K562 (cell line): Measurements from ENCODE around the gene SAP25. TPM values are rescaled to one million over a fixed set of nuclear protein-coding genes. Genes with fewer than 3 reads are reported as not detected.
A peak's percentile ranks its signal among the peaks of the same experiment; 100 is the strongest.

Experiments used
- HBP1 ChIP-seq: fragments of 450-650 bp; formaldehyde crosslinking; IDR thresholded peaks from 2 replicates; pipeline ENCODE4 v1.4.0; 2022; ENCODE audit warnings: missing genetic modification characterization
- HMBOX1 ChIP-seq: sonication (generic); IDR thresholded peaks from 2 replicates; pipeline ENCODE4 v1.6.1; 2016
- ILF3 ChIP-seq: fragments of 450-650 bp; IDR thresholded peaks from 2 replicates; pipeline ENCODE4 v1.6.1; 2018; ENCODE audit warnings: antibody characterized with exemption, mild to moderate bottlenecking, moderate library complexity, borderline replicate concordance
- MCM7 ChIP-seq, 2 experiments: fragments of 450-650 bp; IDR thresholded peaks; 2 replicates each; pipeline ENCODE4 v1.6.1; 2016 to 2018
- MIER1 ChIP-seq: fragments of 450-650 bp; IDR thresholded peaks from 2 replicates; pipeline ENCODE4 v1.6.1; 2016; ENCODE audit warnings: antibody characterized with exemption, mild to moderate bottlenecking, low read depth
- PHF8 ChIP-seq: fragments of 200-600 bp; sonication (generic); IDR thresholded peaks from 2 replicates; pipeline ENCODE4 v1.6.1; 2012; ENCODE audit warnings: mixed run types, mild to moderate bottlenecking, inconsistent platforms, low read length, moderate library complexity, borderline replicate concordance
- RHOXF2B ChIP-seq: fragments of 250-450 bp; sonication (Bioruptor Pico); conservative IDR thresholded peaks from 2 replicates; pipeline ENCODE4 v1.5.1; 2021
- THRAP3 ChIP-seq: fragments of 450-650 bp; IDR thresholded peaks from 2 replicates; pipeline ENCODE4 v1.6.1; 2016; ENCODE audit warnings: mild to moderate bottlenecking, inconsistent platforms, borderline replicate concordance
- polyA plus RNA-seq, 8 experiments: library from polyadenylated mRNA; depleted of rRNA in 4 of 8; stranded (reverse) in 5 of 8; unstranded in 3 of 8; fragments of >200 nt; fragmentation: Nextera tagmentation in 2 of 8; fragmentation: Illumina TruSeq in 1 of 8; extraction: Ambion mirVana in 2 of 8; extraction: Trizol in 1 of 8; gene quantifications; 2 replicates each; pipeline versions ENCODE4 v1.2.1 to v1.2.3, GENCODE V29; 2011 to 2014; ENCODE audit warnings: inconsistent platforms in 1 of 8, missing spikeins in 1 of 8
- total RNA-seq, 7 experiments: library from RNA; depleted of rRNA in 6 of 7; stranded (reverse); fragments of >200 nt in 6 of 7; fragmentation: Illumina TruSeq in 2 of 7; extraction: Trizol in 2 of 7; gene quantifications; 2 replicates each; pipeline versions ENCODE4 v1.2.1 to v1.2.3, GENCODE V29; 2011 to 2021; ENCODE audit warnings: low replicate concordance in 1 of 7
- TF ChIP-seq, protein P1 (sequence below): fragments of 450-650 bp; IDR thresholded peaks from 2 replicates; pipeline ENCODE4 v1.6.1; 2018; ENCODE audit not compliant: partially characterized antibody
- TF ChIP-seq, protein P2 (sequence below): fragments of 450-650 bp; IDR thresholded peaks from 2 replicates; pipeline ENCODE4 v1.6.1; 2016; ENCODE audit warnings: low read depth
- TF ChIP-seq, protein P3 (sequence below): IDR thresholded peaks from 3 replicates; pipeline ENCODE4 v1.6.1; 2011; ENCODE audit warnings: borderline replicate concordance, mild to moderate bottlenecking; ENCODE audit not compliant: insufficient read length, insufficient read depth

Gene SAP25
- total and polyA plus RNA-seq, 9 of the 15 experiments (the other 6 are each of a cell fraction or from before 2014, with no cell fraction given) = 0.13 to 5.3 (median 0.78) TPM; not detected in 1

- TF ChIP-seq, protein P1, sequence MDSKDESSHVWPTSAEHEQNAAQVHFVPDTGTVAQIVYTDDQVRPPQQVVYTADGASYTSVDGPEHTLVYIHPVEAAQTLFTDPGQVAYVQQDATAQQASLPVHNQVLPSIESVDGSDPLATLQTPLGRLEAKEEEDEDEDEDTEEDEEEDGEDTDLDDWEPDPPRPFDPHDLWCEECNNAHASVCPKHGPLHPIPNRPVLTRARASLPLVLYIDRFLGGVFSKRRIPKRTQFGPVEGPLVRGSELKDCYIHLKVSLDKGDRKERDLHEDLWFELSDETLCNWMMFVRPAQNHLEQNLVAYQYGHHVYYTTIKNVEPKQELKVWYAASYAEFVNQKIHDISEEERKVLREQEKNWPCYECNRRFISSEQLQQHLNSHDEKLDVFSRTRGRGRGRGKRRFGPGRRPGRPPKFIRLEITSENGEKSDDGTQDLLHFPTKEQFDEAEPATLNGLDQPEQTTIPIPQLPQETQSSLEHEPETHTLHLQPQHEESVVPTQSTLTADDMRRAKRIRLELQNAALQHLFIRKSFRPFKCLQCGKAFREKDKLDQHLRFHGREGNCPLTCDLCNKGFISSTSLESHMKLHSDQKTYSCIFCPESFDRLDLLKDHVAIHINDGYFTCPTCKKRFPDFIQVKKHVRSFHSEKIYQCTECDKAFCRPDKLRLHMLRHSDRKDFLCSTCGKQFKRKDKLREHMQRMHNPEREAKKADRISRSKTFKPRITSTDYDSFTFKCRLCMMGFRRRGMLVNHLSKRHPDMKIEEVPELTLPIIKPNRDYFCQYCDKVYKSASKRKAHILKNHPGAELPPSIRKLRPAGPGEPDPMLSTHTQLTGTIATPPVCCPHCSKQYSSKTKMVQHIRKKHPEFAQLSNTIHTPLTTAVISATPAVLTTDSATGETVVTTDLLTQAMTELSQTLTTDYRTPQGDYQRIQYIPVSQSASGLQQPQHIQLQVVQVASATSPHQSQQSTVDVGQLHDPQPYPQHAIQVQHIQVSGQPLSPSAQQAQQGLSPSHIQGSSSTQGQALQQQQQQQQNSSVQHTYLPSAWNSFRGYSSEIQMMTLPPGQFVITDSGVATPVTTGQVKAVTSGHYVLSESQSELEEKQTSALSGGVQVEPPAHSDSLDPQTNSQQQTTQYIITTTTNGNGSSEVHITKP = no peak
- TF ChIP-seq HMBOX1 = no peak
- peak; percentile 70; the same call in 1 of the 2 replicates for TF ChIP-seq HBP1 (CRISPR knock-in tag)
- TF ChIP-seq, protein P2, sequence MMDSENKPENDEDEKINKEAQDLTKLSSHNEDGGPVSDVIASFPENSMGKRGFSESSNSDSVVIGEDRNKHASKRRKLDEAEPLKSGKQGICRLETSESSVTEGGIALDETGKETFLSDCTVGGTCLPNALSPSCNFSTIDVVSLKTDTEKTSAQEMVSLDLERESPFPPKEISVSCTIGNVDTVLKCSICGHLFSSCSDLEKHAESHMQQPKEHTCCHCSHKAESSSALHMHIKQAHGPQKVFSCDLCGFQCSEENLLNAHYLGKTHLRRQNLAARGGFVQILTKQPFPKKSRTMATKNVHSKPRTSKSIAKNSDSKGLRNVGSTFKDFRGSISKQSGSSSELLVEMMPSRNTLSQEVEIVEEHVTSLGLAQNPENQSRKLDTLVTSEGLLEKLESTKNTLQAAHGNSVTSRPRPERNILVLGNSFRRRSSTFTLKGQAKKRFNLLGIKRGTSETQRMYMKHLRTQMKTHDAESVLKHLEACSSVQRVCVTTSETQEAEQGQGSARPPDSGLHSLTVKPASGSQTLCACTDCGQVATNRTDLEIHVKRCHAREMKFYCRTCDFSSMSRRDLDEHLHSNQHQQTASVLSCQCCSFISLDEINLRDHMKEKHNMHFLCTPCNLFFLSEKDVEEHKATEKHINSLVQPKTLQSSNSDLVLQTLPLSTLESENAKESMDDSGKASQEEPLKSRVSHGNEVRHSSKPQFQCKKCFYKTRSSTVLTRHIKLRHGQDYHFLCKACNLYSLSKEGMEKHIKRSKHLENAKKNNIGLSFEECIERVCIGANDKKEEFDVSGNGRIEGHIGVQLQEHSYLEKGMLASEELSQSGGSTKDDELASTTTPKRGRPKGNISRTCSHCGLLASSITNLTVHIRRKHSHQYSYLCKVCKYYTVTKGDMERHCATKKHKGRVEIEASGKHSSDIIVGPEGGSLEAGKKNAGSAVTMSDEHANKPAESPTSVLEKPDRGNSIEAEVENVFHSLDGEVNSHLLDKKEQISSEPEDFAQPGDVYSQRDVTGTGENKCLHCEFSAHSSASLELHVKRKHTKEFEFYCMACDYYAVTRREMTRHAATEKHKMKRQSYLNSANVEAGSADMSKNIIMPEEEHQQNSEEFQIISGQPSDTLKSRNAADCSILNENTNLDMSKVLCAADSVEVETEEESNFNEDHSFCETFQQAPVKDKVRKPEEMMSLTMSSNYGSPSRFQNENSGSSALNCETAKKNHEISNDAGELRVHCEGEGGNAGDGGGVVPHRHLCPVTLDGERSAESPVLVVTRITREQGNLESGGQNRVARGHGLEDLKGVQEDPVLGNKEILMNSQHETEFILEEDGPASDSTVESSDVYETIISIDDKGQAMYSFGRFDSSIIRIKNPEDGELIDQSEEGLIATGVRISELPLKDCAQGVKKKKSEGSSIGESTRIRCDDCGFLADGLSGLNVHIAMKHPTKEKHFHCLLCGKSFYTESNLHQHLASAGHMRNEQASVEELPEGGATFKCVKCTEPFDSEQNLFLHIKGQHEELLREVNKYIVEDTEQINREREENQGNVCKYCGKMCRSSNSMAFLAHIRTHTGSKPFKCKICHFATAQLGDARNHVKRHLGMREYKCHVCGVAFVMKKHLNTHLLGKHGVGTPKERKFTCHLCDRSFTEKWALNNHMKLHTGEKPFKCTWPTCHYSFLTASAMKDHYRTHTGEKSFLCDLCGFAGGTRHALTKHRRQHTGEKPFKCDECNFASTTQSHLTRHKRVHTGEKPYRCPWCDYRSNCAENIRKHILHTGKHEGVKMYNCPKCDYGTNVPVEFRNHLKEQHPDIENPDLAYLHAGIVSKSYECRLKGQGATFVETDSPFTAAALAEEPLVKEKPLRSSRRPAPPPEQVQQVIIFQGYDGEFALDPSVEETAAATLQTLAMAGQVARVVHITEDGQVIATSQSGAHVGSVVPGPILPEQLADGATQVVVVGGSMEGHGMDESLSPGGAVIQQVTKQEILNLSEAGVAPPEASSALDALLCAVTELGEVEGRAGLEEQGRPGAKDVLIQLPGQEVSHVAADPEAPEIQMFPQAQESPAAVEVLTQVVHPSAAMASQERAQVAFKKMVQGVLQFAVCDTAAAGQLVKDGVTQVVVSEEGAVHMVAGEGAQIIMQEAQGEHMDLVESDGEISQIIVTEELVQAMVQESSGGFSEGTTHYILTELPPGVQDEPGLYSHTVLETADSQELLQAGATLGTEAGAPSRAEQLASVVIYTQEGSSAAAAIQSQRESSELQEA = peak; percentile 100
- no peak; the same call in 1 of the 2 replicates for TF ChIP-seq ILF3
- TF ChIP-seq, protein P3, sequence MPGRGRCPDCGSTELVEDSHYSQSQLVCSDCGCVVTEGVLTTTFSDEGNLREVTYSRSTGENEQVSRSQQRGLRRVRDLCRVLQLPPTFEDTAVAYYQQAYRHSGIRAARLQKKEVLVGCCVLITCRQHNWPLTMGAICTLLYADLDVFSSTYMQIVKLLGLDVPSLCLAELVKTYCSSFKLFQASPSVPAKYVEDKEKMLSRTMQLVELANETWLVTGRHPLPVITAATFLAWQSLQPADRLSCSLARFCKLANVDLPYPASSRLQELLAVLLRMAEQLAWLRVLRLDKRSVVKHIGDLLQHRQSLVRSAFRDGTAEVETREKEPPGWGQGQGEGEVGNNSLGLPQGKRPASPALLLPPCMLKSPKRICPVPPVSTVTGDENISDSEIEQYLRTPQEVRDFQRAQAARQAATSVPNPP = no peak
- peak; percentile 98 for TF ChIP-seq PHF8
- TF ChIP-seq MCM7 (IDR thresholded peaks at IDR 0.05) = no peak
- no peak for TF ChIP-seq MIER1
- no peak for TF ChIP-seq THRAP3
- TF ChIP-seq RHOXF2B (CRISPR knock-in tag) = no peak
These were observed 12.0 kb upstream of the SAP25 start, which contains the start of gene LRCH4 (continued) for GRCh38 chr7:100585511-100586265.
